SK-N-SH treated with all-trans-retinoic acid at 6 μM for 48 hours (cell line): ENCODE results near the gene UNC5CL.

Source experiments
- ATAC-seq: fragments of 200-7000 bp; cut with Tn5 transposase; 3 replicates; pipeline ENCODE4 v1.9.1; 2020; ENCODE audit warnings: mild to moderate bottlenecking, moderate library complexity
- ARNTL ChIP-seq: fragments of 450-650 bp; formaldehyde crosslinking; IDR thresholded peaks from 2 replicates; pipeline ENCODE4 v1.5.0; 2020; ENCODE audit warnings: low read depth, mild to moderate bottlenecking, moderate library complexity, borderline replicate concordance
- BACH2 ChIP-seq: fragments of 250-450 bp; sonication (Bioruptor Pico); IDR thresholded peaks from 2 replicates; pipeline ENCODE4 v1.9.0; 2021; ENCODE audit warnings: mild to moderate bottlenecking, borderline replicate concordance
- ESRRG ChIP-seq: fragments of 250-450 bp; sonication (Bioruptor Pico); IDR thresholded peaks from 2 replicates; pipeline ENCODE4 v1.6.1; 2021; ENCODE audit warnings: mild to moderate bottlenecking
- GLIS3 ChIP-seq: fragments of 250-450 bp; sonication (Bioruptor Pico); IDR thresholded peaks from 2 replicates; pipeline ENCODE4 v1.5.0; 2020; ENCODE audit warnings: mild to moderate bottlenecking, moderate library complexity
- ISL1 ChIP-seq: fragments of 250-450 bp; sonication (Bioruptor Pico); IDR thresholded peaks from 2 replicates; pipeline ENCODE4 v2.1.2; 2022; ENCODE audit warnings: mild to moderate bottlenecking, moderate library complexity
- OSR1 ChIP-seq: fragments of 250-450 bp; sonication (Bioruptor Pico); IDR thresholded peaks from 2 replicates; pipeline ENCODE4 v1.8.0; 2022; ENCODE audit warnings: moderate library complexity, mild to moderate bottlenecking, inconsistent platforms
- PPARA ChIP-seq: fragments of 250-450 bp; sonication (Bioruptor Pico); IDR thresholded peaks from 2 replicates; pipeline ENCODE4 v1.5.0; 2020; ENCODE audit warnings: mild to moderate bottlenecking, borderline replicate concordance
- RARB ChIP-seq: fragments of 250-450 bp; sonication (Bioruptor Pico); IDR thresholded peaks from 2 replicates; pipeline ENCODE4 v1.8.0; 2021; ENCODE audit warnings: mild to moderate bottlenecking, moderate library complexity
- SNAI2 ChIP-seq: fragments of 250-450 bp; sonication (Bioruptor Pico); IDR thresholded peaks from 2 replicates; pipeline ENCODE4 v1.5.0; 2020; ENCODE audit warnings: mild to moderate bottlenecking, moderate library complexity
- TCF4 ChIP-seq: fragments of 250-450 bp; sonication (Bioruptor Pico); IDR thresholded peaks from 2 replicates; pipeline ENCODE4 v1.8.0; 2021; ENCODE audit warnings: mild to moderate bottlenecking, moderate library complexity, borderline replicate concordance
- TOX ChIP-seq: fragments of 250-450 bp; sonication (Bioruptor Pico); IDR thresholded peaks from 2 replicates; pipeline ENCODE4 v1.8.0; 2021; ENCODE audit warnings: mild to moderate bottlenecking, moderate library complexity, borderline replicate concordance
- ZC3H10 ChIP-seq: fragments of 250-450 bp; sonication (Bioruptor Pico); IDR thresholded peaks from 2 replicates; pipeline ENCODE4 v1.5.1; 2021; ENCODE audit warnings: mild to moderate bottlenecking, moderate library complexity
- ZFP3 ChIP-seq: fragments of 250-450 bp; sonication (Bioruptor Pico); IDR thresholded peaks from 2 replicates; pipeline ENCODE4 v1.5.0; 2020; ENCODE audit warnings: mild to moderate bottlenecking, moderate library complexity
- ZFP30 ChIP-seq: fragments of 450-650 bp; formaldehyde crosslinking; IDR thresholded peaks from 2 replicates; pipeline ENCODE4 v1.5.0; 2022; ENCODE audit warnings: mild to moderate bottlenecking, moderate library complexity
- ZNF565 ChIP-seq: fragments of 450-650 bp; formaldehyde crosslinking; conservative IDR thresholded peaks from 2 replicates; pipeline ENCODE4 v1.5.0; 2020; ENCODE audit warnings: low read depth, mild to moderate bottlenecking, moderate library complexity
- ZNF70 ChIP-seq: fragments of 450-650 bp; formaldehyde crosslinking; IDR thresholded peaks from 2 replicates; pipeline ENCODE4 v1.5.0; 2020; ENCODE audit warnings: mild to moderate bottlenecking, moderate library complexity
- ZNF8 ChIP-seq: fragments of 450-650 bp; formaldehyde crosslinking; IDR thresholded peaks from 2 replicates; pipeline ENCODE4 v1.5.0; 2020; ENCODE audit warnings: mild to moderate bottlenecking, moderate library complexity
- TF ChIP-seq, protein P1 (sequence below): fragments of 250-450 bp; sonication (Bioruptor Pico); IDR thresholded peaks from 2 replicates; pipeline ENCODE4 v1.5.1; 2020; ENCODE audit warnings: low read depth, mild to moderate bottlenecking, moderate library complexity
- TF ChIP-seq, protein P2 (sequence below): fragments of 250-450 bp; sonication (Bioruptor Pico); IDR thresholded peaks from 2 replicates; pipeline ENCODE4 v1.5.0; 2020; ENCODE audit warnings: mild to moderate bottlenecking, moderate library complexity
- TF ChIP-seq, protein P3 (sequence below): fragments of 250-450 bp; sonication (Bioruptor Pico); IDR thresholded peaks from 2 replicates; pipeline ENCODE4 v1.5.1; 2021; ENCODE audit warnings: mild to moderate bottlenecking, moderate library complexity
- TF ChIP-seq, protein P4 (sequence below): fragments of 250-450 bp; sonication (Bioruptor Pico); IDR thresholded peaks from 2 replicates; pipeline ENCODE4 v1.8.0; 2021; ENCODE audit warnings: low read depth, mild to moderate bottlenecking, moderate library complexity, borderline replicate concordance

The UNC5CL gene, protein sequence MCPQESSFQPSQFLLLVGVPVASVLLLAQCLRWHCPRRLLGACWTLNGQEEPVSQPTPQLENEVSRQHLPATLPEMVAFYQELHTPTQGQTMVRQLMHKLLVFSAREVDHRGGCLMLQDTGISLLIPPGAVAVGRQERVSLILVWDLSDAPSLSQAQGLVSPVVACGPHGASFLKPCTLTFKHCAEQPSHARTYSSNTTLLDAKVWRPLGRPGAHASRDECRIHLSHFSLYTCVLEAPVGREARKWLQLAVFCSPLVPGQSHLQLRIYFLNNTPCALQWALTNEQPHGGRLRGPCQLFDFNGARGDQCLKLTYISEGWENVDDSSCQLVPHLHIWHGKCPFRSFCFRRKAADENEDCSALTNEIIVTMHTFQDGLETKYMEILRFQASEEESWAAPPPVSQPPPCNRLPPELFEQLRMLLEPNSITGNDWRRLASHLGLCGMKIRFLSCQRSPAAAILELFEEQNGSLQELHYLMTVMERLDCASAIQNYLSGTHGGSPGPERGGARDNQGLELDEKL

DNA sequence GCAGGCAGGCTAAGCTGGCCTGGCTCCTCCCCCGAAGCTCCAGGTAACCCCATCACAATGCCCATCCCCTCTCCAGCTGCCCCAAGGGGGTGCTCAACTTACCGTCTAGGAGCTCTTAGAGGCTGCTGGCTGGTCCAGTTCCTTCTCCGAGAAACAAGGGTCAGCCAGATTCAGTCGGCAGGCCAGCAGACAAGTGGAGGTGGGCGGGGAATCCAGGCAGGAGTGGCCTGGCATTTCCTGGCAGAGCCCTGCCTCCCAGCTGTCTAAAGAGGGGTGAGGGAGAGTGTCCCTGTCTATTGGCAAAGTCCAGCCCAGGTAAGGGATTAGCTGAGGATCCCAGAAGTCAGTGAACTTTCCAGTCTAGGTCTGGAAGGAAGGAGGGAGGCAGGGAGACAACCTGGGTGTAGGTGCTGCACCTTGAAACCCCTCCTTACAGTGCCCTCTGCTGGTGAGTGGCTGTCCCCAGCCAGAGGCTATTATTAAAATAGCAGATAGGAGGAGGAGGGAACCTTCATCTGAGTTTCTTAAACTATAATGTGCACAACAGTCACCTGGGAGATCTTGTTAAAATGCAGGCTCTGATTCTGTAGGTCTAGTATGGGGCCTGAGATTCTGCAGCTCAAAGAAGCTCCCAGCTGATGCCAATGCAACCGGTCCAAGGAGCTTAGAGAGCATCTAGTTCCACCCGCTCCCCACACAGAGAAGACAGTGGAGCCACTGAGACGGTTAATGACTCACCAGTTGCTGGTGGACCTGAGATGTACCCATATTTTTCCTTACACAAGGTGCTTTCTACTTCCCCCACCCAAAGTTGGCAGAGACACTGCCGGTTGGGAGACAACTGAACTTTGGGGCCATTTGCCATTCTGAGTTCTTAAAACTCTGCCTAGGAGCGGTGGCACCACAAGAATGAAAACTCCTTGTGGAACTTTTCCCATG, at the start of gene UNC5CL:
UNC5CL (minus strand) TSS at position 162 of the 939 bp plus-strand sequence. CDS start 4,147 bp downstream, outside the sequence.
- TF ChIP-seq SNAI2 (CRISPR knock-in tag) (no peak), ZFP3 (CRISPR knock-in tag) (no peak), ZNF8 (CRISPR knock-in tag) (no peak), RARB (CRISPR knock-in tag) (no peak), ESRRG (CRISPR knock-in tag) (no peak), PPARA (CRISPR knock-in tag) (no peak), ISL1 (no peak), ARNTL (no peak), TOX (CRISPR knock-in tag) (no peak), ZC3H10 (CRISPR knock-in tag) (no peak), OSR1 (no peak), BACH2 (CRISPR knock-in tag) (no peak), TCF4 (CRISPR knock-in tag) (no peak), ZNF565 (CRISPR knock-in tag) (no peak), ZFP30 (CRISPR knock-in tag) (no peak)
- TF ChIP-seq, protein P1, sequence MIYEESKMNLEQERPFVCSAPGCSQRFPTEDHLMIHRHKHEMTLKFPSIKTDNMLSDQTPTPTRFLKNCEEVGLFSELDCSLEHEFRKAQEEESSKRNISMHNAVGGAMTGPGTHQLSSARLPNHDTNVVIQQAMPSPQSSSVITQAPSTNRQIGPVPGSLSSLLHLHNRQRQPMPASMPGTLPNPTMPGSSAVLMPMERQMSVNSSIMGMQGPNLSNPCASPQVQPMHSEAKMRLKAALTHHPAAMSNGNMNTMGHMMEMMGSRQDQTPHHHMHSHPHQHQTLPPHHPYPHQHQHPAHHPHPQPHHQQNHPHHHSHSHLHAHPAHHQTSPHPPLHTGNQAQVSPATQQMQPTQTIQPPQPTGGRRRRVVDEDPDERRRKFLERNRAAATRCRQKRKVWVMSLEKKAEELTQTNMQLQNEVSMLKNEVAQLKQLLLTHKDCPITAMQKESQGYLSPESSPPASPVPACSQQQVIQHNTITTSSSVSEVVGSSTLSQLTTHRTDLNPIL (CRISPR knock-in tag): no peak
- TF ChIP-seq, protein P2, sequence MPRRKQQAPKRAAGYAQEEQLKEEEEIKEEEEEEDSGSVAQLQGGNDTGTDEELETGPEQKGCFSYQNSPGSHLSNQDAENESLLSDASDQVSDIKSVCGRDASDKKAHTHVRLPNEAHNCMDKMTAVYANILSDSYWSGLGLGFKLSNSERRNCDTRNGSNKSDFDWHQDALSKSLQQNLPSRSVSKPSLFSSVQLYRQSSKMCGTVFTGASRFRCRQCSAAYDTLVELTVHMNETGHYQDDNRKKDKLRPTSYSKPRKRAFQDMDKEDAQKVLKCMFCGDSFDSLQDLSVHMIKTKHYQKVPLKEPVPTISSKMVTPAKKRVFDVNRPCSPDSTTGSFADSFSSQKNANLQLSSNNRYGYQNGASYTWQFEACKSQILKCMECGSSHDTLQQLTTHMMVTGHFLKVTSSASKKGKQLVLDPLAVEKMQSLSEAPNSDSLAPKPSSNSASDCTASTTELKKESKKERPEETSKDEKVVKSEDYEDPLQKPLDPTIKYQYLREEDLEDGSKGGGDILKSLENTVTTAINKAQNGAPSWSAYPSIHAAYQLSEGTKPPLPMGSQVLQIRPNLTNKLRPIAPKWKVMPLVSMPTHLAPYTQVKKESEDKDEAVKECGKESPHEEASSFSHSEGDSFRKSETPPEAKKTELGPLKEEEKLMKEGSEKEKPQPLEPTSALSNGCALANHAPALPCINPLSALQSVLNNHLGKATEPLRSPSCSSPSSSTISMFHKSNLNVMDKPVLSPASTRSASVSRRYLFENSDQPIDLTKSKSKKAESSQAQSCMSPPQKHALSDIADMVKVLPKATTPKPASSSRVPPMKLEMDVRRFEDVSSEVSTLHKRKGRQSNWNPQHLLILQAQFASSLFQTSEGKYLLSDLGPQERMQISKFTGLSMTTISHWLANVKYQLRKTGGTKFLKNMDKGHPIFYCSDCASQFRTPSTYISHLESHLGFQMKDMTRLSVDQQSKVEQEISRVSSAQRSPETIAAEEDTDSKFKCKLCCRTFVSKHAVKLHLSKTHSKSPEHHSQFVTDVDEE (CRISPR knock-in tag): no peak
- TF ChIP-seq, protein P3, sequence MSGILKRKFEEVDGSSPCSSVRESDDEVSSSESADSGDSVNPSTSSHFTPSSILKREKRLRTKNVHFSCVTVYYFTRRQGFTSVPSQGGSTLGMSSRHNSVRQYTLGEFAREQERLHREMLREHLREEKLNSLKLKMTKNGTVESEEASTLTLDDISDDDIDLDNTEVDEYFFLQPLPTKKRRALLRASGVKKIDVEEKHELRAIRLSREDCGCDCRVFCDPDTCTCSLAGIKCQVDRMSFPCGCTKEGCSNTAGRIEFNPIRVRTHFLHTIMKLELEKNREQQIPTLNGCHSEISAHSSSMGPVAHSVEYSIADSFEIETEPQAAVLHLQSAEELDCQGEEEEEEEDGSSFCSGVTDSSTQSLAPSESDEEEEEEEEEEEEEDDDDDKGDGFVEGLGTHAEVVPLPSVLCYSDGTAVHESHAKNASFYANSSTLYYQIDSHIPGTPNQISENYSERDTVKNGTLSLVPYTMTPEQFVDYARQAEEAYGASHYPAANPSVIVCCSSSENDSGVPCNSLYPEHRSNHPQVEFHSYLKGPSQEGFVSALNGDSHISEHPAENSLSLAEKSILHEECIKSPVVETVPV (CRISPR knock-in tag): no peak
- ATAC-seq: peak; percentile 75; the same call in 2 of the 3 replicates

DNA sequence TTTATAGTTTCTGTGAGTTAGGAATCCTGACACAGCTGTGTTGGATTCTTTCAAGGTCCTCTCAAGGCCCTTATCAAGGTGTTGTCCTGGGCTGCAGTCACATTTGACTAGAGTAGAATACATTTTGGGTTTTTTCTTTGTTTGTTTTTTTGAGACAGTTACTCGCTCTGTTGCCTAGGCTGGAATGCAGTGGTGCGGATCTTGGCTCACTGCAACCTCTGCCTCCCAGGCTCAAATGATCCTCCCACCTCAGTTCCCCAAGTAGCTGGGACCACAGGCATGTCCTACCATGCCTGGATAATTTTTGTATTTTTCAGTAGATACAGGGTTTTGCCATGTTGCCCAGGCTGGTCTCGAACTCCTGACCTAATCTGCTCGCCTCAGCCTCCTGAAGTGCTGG, 49.4 kb upstream of the UNC5CL start:
- no peak for ATAC-seq
- TF ChIP-seq TCF4 (CRISPR knock-in tag) (no peak), PPARA (CRISPR knock-in tag) (no peak), ISL1 (no peak), SNAI2 (CRISPR knock-in tag) (no peak), ESRRG (CRISPR knock-in tag) (no peak), ZFP30 (CRISPR knock-in tag) (no peak), OSR1 (no peak), ZC3H10 (CRISPR knock-in tag) (no peak)

DNA sequence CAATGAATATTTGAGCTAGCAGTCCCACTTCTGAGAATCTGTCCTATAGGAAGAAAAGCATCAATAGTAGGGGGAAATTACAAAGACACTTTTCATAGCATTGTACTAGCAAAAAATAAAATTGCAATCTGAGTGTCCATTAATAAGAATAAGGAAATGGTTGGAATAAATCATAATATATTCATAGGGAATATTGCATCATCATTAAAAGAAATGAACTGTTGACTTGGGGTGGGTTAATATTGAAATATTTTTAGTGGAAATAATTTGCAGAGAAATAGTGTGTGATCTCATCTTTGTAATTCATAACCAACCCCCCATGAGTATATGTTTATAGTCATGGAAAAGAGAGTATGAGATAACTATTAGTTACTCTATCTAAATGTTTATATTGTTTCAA, 46.2 kb upstream of the UNC5CL start:
- TF ChIP-seq ZFP3 (CRISPR knock-in tag) (no peak), BACH2 (CRISPR knock-in tag) (no peak), GLIS3 (CRISPR knock-in tag) (no peak), RARB (CRISPR knock-in tag) (no peak), OSR1 (no peak), ZNF70 (CRISPR knock-in tag) (no peak)
- TF ChIP-seq, protein P1 (CRISPR knock-in tag): no peak
- TF ChIP-seq, protein P2 (CRISPR knock-in tag): no peak
- TF ChIP-seq, protein P4, sequence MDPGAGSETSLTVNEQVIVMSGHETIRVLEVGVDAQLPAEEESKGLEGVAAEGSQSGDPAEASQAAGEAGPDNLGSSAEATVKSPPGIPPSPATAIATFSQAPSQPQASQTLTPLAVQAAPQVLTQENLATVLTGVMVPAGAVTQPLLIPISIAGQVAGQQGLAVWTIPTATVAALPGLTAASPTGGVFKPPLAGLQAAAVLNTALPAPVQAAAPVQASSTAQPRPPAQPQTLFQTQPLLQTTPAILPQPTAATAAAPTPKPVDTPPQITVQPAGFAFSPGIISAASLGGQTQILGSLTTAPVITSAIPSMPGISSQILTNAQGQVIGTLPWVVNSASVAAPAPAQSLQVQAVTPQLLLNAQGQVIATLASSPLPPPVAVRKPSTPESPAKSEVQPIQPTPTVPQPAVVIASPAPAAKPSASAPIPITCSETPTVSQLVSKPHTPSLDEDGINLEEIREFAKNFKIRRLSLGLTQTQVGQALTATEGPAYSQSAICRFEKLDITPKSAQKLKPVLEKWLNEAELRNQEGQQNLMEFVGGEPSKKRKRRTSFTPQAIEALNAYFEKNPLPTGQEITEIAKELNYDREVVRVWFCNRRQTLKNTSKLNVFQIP: no peak
- ATAC-seq: no peak
